ENCODE data around the gene TCP11L2.

GRCh38 chr12:106341086-106341877 is 38.7 kb downstream of the TCP11L2 start:
- TF ChIP-seq POLR2A (IDR thresholded peaks at IDR 0.05; ENCODE audit: low read length) (no peak), GATA1 (IDR thresholded peaks at IDR 0.05; ENCODE audit: low read depth, low read length) (no peak)
